ENCODE results near the gene PKD1. TPM values are rescaled to one million over a fixed set of nuclear protein-coding genes. Genes with fewer than 3 reads are reported as not detected.

PKD1 gene
- total and polyA plus RNA-seq, 3 donors from 2014 or later: 83.4 to 337 (median 323) TPM

DNA sequence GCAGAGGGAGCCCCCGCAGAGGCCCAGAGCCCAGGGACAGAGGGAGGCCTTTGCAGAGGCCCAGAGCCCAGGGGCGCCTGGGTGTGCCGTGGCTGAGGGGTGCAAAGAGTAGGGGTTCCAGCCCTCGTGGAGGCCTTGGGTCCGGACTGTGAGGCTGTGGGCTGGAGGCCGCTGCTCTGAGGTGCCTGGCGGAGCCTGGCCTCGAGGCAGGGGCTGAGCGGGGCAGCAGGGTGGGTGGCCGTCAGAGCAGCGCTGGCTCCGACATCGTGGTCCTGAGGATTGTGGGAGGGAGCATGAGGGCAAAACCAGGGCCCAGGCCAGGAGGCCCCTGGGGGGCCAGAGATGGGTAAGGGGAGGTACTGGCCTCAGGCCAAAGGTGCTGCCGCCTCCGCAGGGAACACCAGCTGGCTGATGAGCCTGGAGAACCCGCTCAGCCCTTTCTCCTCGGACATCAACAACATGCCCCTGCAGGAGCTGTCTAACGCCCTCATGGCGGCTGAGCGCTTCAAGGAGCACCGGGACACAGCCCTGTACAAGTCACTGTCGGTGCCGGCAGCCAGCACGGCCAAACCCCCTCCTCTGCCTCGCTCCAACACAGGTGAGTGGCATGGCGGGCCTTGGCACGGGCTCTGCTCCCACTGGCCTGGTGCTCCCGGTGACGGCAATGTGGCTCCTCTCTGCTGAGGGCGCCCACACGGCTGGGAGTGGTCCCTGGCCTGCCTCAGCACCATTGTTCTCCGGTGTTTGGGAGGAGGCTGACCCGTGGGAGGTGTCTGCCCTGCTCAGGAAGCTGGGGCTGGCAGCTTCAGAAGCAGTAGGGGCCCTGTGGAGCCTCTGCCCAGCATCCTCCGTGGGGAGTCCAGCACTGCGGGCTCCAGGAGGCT lies 54.3 kb downstream of the PKD1 start:
- WGBS, 2 donors: 67 to 76% methylated on average over 3 to 35 of the region's 35 CpGs
- H3K36me3 ChIP-seq (ENCODE audit: low read depth, missing control alignments): no peaks in the 10 kb centered on the region
- intact Hi-C loops (cut with DNase I; ENCODE audit: low total_unique reads): loop anchor here (10.0 kb wide), 1 partner anchor 57 kb away; the partner anchor contains the start of gene NHERF2

GRCh38 chr16:2079991-2080390 lies 55.7 kb downstream of the PKD1 start:
- 97 to 100% methylated on average over 3 to 16 of the region's 16 CpGs for whole genome bisulfite sequencing, 2 donors
- Histone ChIP-seq H3K27ac (no peak overlapping the region), H3K9me3 (no peaks in the 10 kb centered on the region), H3K27me3 (no peaks in the 10 kb centered on the region), H3K4me1 (peaks cover 12% of the 10 kb centered on the region), H3K36me3 (ENCODE audit: low read depth, missing control alignments) (no peaks in the 10 kb centered on the region), H3K4me3 (no peak overlapping the region)
- intact Hi-C loops (cut with DNase I; ENCODE audit: low total_unique reads): loop anchor here (10.0 kb wide), 1 partner anchor 55 kb away; the partner anchor contains the start of gene NHERF2
- no peak for DNase-seq
- TF ChIP-seq CTCF (IDR thresholded peaks at IDR 0.05) (no peak), POLR2A (IDR thresholded peaks at IDR 0.05) (no peak)

More for the DNA sequence above, 54.3 kb downstream of the PKD1 start:
- TF ChIP-seq POLR2A (IDR thresholded peaks at IDR 0.05) (no peak), CTCF (IDR thresholded peaks at IDR 0.05) (no peak)
- no peak for DNase-seq
- H3K27me3 ChIP-seq: no peaks in the 10 kb centered on the region
- H3K4me3 ChIP-seq: no peak overlapping the region
- H3K27ac ChIP-seq: peak overlapping the region; percentile 48 to 54
- H3K4me1 ChIP-seq: peaks cover 12% of the 10 kb centered on the region
- no peaks in the 10 kb centered on the region for H3K9me3 ChIP-seq

DNA sequence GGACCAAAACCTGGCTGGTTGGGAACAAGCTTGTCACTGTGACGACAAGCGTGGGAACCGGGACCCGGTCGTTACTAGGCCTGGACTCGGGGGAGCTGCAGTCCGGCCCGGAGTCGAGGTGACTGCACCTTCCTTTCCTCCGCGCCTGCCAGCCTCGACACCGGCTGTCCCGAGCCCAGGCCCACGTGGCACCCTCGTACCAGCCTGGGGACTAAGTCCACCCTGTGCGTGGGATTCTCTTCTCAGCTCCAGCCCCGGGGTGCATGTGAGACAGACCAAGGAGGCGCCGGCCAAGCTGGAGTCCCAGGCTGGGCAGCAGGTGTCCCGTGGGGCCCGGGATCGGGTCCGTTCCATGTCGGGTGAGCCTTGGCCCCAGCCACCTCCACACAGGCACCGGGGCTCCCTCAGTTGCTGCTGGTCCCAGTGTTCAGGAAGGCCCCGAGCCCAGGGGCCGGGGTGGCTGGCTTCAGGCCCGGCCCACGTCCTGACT lies 56.3 kb downstream of the PKD1 start:
- no peak overlapping the region for H3K4me3 ChIP-seq
- no peaks in the 10 kb centered on the region for H3K27me3 ChIP-seq
- intact Hi-C loops (cut with DNase I; ENCODE audit: low total_unique reads): no loop called here
- H3K36me3 ChIP-seq (ENCODE audit: low read depth, missing control alignments): no peaks in the 10 kb centered on the region
- H3K9me3 ChIP-seq: no peaks in the 10 kb centered on the region
- no peak for TF ChIP-seq POLR2A (IDR thresholded peaks at IDR 0.05)
- peaks cover 12% of the 10 kb centered on the region for H3K4me1 ChIP-seq
- no peak overlapping the region for H3K27ac ChIP-seq
- no peak for DNase-seq
- 78 to 92% methylated on average over 8 to 30 of the region's 30 CpGs for WGBS, 2 donors

GRCh38 chr16:2078691-2079090 lies 57.0 kb downstream of the PKD1 start:
- peaks cover 12% of the 10 kb centered on the region for H3K4me1 ChIP-seq
- no peaks in the 10 kb centered on the region for H3K9me3 ChIP-seq
- no peak overlapping the region for H3K4me3 ChIP-seq
- WGBS, 2 donors: 93 to 95% methylated on average over 9 to 22 of the region's 23 CpGs
- H3K27ac ChIP-seq: no peak overlapping the region
- H3K27me3 ChIP-seq: no peaks in the 10 kb centered on the region
- TF ChIP-seq CTCF (IDR thresholded peaks at IDR 0.05) (no peak), POLR2A (IDR thresholded peaks at IDR 0.05) (no peak)
- intact Hi-C loops (cut with DNase I; ENCODE audit: low total_unique reads): no loop called here
- H3K36me3 ChIP-seq (ENCODE audit: low read depth, missing control alignments): no peaks in the 10 kb centered on the region
- DNase-seq: no peak

DNA sequence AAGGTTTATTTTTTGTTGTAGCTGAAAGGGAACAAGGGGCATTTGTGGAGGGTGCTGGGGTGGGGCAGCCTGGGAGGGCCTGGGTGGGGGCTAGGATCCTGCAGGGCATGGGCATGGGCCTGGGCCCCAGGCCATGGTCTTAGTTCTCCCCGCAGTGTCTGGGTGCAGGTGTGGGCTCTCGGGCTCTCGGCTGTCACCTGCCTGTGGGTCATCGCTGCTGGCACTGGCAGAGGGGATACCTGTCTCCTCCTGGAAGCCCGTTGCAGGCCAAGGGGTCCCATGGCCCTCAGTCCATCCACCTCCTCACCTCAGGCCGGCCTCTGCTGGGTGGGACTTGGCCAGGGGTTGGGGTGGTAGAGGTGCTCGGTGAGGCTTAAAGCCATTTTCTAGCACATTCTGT lies 57.6 kb downstream of the PKD1 start:
- Histone ChIP-seq H3K4me1 (peaks cover 12% of the 10 kb centered on the region), H3K27me3 (no peaks in the 10 kb centered on the region), H3K9me3 (no peaks in the 10 kb centered on the region), H3K4me3 (no peak overlapping the region), H3K27ac (no peak overlapping the region), H3K36me3 (ENCODE audit: low read depth, missing control alignments) (no peaks in the 10 kb centered on the region)
- TF ChIP-seq CTCF (IDR thresholded peaks at IDR 0.05) (no peak), POLR2A (IDR thresholded peaks at IDR 0.05) (no peak)
- DNase-seq: no peak
- 88 to 96% methylated on average over 5 of the region's 7 CpGs for WGBS, 2 donors
- intact Hi-C loops (cut with DNase I; ENCODE audit: low total_unique reads): no loop called here
